Measurements from ENCODE around the gene CLN3.

Gene CLN3

DNA sequence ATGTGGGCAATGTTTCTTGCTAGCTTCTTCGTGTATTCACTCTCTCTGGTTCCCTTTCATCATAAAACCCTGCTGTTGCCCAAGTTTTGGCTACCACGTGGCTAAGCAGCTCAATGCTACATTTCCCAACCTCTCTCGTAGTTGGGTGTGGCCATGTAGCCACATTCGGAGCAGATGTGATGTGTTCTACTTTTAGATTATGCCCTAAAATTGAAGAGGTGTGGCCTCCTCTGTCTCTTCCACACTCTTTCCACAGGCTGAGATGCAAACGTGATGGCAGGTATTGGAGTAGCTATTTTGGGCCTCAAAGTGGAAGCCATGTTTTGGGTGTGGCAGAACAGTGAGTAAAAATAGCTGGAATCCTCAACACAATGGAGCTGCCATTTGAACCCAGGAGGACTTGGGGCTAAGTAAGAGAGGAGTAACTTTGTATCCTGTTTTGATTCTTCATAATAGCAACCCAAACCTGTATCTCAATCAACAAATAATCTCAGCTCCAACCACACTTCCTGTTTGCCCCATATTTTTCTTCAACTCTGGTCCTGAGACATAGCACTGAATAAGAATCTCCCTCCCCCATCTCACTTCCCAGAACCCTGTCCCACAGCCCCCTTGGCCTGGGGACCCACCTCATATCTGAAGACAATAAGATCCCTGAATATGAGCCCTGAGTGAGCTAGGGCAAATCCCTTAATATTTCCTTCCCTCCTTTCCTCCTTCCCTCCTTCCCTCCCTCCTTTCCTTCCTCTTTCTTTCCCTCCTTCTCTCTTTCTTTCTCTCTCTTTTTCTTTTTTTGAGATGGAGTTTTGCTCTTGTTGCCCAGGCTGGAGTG, 42.9 kb upstream of the CLN3 start:
- ATAC-seq = no peak
- TF ChIP-seq RARB (CRISPR knock-in tag; IDR thresholded peaks at IDR 0.05) (no peak), ZNF70 (CRISPR knock-in tag; IDR thresholded peaks at IDR 0.05) (no peak), ZFP30 (CRISPR knock-in tag; IDR thresholded peaks at IDR 0.05) (no peak)

DNA sequence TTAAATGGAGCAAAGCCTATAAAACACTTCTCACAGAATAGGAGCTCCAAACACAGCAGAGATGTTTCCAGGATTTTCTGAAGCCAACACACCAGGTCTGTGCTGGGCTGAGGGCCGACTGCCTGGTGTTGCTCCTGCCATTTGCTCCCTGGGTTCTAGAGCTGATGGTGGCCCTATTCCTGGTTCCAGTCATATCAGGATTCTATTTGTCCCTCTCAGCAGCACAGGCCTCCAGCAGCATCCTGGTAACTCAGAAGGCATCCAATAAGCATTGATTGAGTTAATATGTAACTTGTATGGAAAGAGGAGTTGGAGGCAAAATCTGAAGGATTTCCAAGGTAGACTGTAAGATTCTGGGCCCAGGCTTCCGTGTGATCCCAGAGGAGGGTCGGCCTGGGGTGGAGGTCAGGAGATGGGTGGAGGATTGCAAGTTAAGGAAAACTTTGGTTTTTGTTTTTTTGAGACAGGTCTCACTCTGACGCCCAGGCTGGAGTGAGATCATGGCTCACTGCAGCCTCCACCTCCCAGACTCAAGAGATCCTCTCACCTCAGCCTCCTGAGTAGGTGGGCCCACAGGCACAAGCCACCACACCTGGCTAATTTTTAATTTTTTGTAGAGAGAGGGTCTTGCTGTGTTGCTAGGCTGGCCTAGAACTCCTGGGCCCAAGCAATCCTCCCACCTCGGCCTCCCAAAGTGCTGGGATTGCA, 41.2 kb upstream of the CLN3 start:
- ATAC-seq = no peak
- TF ChIP-seq ARNTL (CRISPR knock-in tag; IDR thresholded peaks at IDR 0.05; ENCODE audit: borderline replicate concordance, low read depth) = no peak
- TF ChIP-seq PPARA (CRISPR knock-in tag; IDR thresholded peaks at IDR 0.05; ENCODE audit: borderline replicate concordance) = no peak
- no peak for TF ChIP-seq BACH2 (CRISPR knock-in tag; IDR thresholded peaks at IDR 0.05; ENCODE audit: borderline replicate concordance)
- TF ChIP-seq ZC3H10 (CRISPR knock-in tag; IDR thresholded peaks at IDR 0.05) = no peak
- no peak for TF ChIP-seq GLIS3 (CRISPR knock-in tag; IDR thresholded peaks at IDR 0.05)
- TF ChIP-seq ISL1 (CRISPR knock-in tag; IDR thresholded peaks at IDR 0.05) = no peak
- TF ChIP-seq ZFP30 (CRISPR knock-in tag; IDR thresholded peaks at IDR 0.05) = no peak
- TF ChIP-seq ZNF8 (CRISPR knock-in tag; IDR thresholded peaks at IDR 0.05) = no peak

DNA sequence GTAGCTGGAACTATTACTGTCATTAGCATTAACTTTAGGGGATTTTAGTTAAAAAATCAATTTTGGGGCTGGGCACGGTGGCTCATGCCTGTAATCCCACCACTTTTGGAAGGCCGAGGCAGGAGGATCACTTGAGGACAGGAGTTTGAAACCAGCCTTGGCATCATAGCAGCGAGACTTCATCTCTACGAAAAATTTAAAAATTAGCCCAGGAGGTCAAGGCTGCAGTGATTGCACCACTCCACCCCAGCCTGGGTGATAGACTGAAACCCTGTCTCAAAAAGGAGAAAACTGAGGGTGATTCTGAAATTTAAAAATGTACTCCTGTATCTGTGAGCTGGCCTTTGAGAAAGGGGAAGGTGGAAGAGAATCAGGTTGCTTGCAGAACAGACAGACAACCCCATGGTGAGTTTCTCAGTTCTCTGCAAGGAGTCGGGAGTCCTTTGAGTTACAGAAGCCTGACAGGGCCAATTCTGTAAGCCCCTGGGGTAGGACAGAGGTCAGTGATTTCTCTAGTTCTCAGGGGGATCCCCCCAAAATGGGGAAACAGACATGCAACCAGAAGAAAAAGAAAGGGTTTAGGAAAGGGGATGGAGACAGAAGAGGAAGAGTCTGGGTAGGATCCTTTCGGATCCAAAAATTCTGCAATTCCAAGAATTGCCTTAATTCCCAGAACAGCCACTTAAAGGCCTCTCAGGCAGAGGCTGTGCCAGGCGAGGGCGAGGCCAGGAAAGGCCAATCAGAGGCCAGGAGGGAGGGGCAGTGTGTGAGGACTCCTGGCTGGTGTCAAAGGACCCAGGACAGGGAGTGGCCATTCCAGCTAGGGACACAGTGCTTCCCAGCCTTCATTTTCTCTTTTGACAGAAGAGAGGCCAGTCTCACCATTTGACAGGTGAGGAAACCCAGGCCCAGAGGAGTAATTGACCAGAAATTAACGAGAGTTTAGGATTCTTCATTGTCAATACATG, 40.2 kb upstream of the CLN3 start:
- peak; percentile 82 for ATAC-seq
- TF ChIP-seq ZC3H10 (CRISPR knock-in tag; IDR thresholded peaks at IDR 0.05) = no peak
- TF ChIP-seq RARB (CRISPR knock-in tag; IDR thresholded peaks at IDR 0.05) = no peak
- no peak for TF ChIP-seq ZFP3 (CRISPR knock-in tag; IDR thresholded peaks at IDR 0.05)
- no peak for TF ChIP-seq ZNF565 (CRISPR knock-in tag; conservative IDR thresholded peaks at IDR 0.05; ENCODE audit: low read depth)
- TF ChIP-seq BACH2 (CRISPR knock-in tag; IDR thresholded peaks at IDR 0.05; ENCODE audit: borderline replicate concordance) = no peak
- TF ChIP-seq ZFP30 (CRISPR knock-in tag; IDR thresholded peaks at IDR 0.05) = no peak
- no peak for TF ChIP-seq TCF4 (CRISPR knock-in tag; IDR thresholded peaks at IDR 0.05; ENCODE audit: borderline replicate concordance)
- TF ChIP-seq SNAI2 (CRISPR knock-in tag; IDR thresholded peaks at IDR 0.05) = no peak
- TF ChIP-seq, protein P1, sequence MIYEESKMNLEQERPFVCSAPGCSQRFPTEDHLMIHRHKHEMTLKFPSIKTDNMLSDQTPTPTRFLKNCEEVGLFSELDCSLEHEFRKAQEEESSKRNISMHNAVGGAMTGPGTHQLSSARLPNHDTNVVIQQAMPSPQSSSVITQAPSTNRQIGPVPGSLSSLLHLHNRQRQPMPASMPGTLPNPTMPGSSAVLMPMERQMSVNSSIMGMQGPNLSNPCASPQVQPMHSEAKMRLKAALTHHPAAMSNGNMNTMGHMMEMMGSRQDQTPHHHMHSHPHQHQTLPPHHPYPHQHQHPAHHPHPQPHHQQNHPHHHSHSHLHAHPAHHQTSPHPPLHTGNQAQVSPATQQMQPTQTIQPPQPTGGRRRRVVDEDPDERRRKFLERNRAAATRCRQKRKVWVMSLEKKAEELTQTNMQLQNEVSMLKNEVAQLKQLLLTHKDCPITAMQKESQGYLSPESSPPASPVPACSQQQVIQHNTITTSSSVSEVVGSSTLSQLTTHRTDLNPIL (CRISPR knock-in tag; IDR thresholded peaks at IDR 0.05; ENCODE audit: low read depth) = no peak
- no peak for TF ChIP-seq TOX (CRISPR knock-in tag; IDR thresholded peaks at IDR 0.05; ENCODE audit: borderline replicate concordance)
- no peak for TF ChIP-seq GLIS3 (CRISPR knock-in tag; IDR thresholded peaks at IDR 0.05)
- TF ChIP-seq, protein P2, sequence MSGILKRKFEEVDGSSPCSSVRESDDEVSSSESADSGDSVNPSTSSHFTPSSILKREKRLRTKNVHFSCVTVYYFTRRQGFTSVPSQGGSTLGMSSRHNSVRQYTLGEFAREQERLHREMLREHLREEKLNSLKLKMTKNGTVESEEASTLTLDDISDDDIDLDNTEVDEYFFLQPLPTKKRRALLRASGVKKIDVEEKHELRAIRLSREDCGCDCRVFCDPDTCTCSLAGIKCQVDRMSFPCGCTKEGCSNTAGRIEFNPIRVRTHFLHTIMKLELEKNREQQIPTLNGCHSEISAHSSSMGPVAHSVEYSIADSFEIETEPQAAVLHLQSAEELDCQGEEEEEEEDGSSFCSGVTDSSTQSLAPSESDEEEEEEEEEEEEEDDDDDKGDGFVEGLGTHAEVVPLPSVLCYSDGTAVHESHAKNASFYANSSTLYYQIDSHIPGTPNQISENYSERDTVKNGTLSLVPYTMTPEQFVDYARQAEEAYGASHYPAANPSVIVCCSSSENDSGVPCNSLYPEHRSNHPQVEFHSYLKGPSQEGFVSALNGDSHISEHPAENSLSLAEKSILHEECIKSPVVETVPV (CRISPR knock-in tag; IDR thresholded peaks at IDR 0.05) = no peak
- no peak for TF ChIP-seq ZNF8 (CRISPR knock-in tag; IDR thresholded peaks at IDR 0.05)

DNA sequence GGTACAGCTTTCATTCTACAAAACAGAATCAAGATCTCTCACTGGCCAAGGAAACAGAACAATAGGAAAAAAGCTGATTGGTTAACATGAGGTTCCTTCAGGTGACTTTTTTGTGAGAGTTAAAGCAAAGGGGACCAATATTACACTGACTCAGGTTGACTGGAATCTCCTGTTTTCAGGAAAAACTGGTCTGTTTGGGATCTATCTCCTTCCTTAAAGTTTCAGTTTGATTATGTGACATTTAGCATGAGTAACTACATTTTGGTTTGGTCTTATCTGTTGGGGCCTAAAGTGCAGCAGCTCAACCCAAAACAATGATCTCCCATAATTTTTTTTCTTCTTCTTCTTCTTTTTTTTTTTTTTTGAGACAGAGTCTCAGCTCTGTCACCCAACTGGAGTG, 37.2 kb upstream of the CLN3 start:
- ATAC-seq = no peak
- TF ChIP-seq TCF4 (CRISPR knock-in tag; IDR thresholded peaks at IDR 0.05; ENCODE audit: borderline replicate concordance) = no peak
- no peak for TF ChIP-seq OSR1 (CRISPR knock-in tag; IDR thresholded peaks at IDR 0.05)
- TF ChIP-seq, protein P3, sequence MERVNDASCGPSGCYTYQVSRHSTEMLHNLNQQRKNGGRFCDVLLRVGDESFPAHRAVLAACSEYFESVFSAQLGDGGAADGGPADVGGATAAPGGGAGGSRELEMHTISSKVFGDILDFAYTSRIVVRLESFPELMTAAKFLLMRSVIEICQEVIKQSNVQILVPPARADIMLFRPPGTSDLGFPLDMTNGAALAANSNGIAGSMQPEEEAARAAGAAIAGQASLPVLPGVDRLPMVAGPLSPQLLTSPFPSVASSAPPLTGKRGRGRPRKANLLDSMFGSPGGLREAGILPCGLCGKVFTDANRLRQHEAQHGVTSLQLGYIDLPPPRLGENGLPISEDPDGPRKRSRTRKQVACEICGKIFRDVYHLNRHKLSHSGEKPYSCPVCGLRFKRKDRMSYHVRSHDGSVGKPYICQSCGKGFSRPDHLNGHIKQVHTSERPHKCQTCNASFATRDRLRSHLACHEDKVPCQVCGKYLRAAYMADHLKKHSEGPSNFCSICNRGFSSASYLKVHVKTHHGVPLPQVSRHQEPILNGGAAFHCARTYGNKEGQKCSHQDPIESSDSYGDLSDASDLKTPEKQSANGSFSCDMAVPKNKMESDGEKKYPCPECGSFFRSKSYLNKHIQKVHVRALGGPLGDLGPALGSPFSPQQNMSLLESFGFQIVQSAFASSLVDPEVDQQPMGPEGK (CRISPR knock-in tag; IDR thresholded peaks at IDR 0.05; ENCODE audit: borderline replicate concordance) = no peak
- no peak for TF ChIP-seq SNAI2 (CRISPR knock-in tag; IDR thresholded peaks at IDR 0.05)
- no peak for TF ChIP-seq ZFP3 (CRISPR knock-in tag; IDR thresholded peaks at IDR 0.05)
- no peak for TF ChIP-seq ZNF70 (CRISPR knock-in tag; IDR thresholded peaks at IDR 0.05)
- TF ChIP-seq ISL1 (CRISPR knock-in tag; IDR thresholded peaks at IDR 0.05) = no peak
- no peak for TF ChIP-seq GLIS3 (CRISPR knock-in tag; IDR thresholded peaks at IDR 0.05)
- TF ChIP-seq, protein P2 (CRISPR knock-in tag; IDR thresholded peaks at IDR 0.05) = no peak
- TF ChIP-seq BACH2 (CRISPR knock-in tag; IDR thresholded peaks at IDR 0.05; ENCODE audit: borderline replicate concordance) = no peak
- TF ChIP-seq ZC3H10 (CRISPR knock-in tag; IDR thresholded peaks at IDR 0.05) = no peak
- TF ChIP-seq ZNF565 (CRISPR knock-in tag; conservative IDR thresholded peaks at IDR 0.05; ENCODE audit: low read depth) = no peak
- TF ChIP-seq ESRRG (CRISPR knock-in tag; IDR thresholded peaks at IDR 0.05) = no peak
- TF ChIP-seq, protein P4, sequence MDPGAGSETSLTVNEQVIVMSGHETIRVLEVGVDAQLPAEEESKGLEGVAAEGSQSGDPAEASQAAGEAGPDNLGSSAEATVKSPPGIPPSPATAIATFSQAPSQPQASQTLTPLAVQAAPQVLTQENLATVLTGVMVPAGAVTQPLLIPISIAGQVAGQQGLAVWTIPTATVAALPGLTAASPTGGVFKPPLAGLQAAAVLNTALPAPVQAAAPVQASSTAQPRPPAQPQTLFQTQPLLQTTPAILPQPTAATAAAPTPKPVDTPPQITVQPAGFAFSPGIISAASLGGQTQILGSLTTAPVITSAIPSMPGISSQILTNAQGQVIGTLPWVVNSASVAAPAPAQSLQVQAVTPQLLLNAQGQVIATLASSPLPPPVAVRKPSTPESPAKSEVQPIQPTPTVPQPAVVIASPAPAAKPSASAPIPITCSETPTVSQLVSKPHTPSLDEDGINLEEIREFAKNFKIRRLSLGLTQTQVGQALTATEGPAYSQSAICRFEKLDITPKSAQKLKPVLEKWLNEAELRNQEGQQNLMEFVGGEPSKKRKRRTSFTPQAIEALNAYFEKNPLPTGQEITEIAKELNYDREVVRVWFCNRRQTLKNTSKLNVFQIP (CRISPR knock-in tag; IDR thresholded peaks at IDR 0.05; ENCODE audit: borderline replicate concordance, low read depth) = no peak
